Neural cell (in vitro differentiated cells): ENCODE measurements around the gene ACTR1A. TPM values are rescaled to one million over a fixed set of nuclear protein-coding genes. Genes with fewer than 3 reads are reported as not detected.

Experiments
- H2AFZ ChIP-seq: fragments of 200-600, 300-800 bp; sonication (generic), shearing (Covaris generic); 2 replicates; pipeline ENCODE4 v1.6.0; 2014; ENCODE audit warnings: low read depth, mild to moderate bottlenecking, antibody characterized with exemption, low read length, moderate library complexity
- H3F3A ChIP-seq: fragments of 200-600 bp; shearing (Covaris generic); 2 replicates; pipeline ENCODE4 v1.6.1; 2016; ENCODE audit warnings: mild to moderate bottlenecking, moderate library complexity, mixed read lengths, antibody characterized with exemption, low read length; ENCODE audit not compliant: insufficient read depth, poor library complexity, severe bottlenecking
- H3K27ac ChIP-seq: fragments of 200-600, 300-800 bp; sonication (generic), shearing (Covaris generic); 2 replicates; pipeline ENCODE4 v1.5.1; 2014; ENCODE audit warnings: mild to moderate bottlenecking, low read length, moderate library complexity
- H3K27me3 ChIP-seq: fragments of 300-800, 200-600 bp; sonication (generic), shearing (Covaris generic); 2 replicates; pipeline ENCODE4 v1.6.0; 2014; ENCODE audit warnings: mild to moderate bottlenecking, low read depth, low read length, moderate library complexity; ENCODE audit not compliant: insufficient read depth
- H3K36me3 ChIP-seq: fragments of 300-800, 200-600 bp; sonication (generic), shearing (Covaris generic); 2 replicates; pipeline ENCODE4 v1.5.1; 2014; ENCODE audit warnings: mild to moderate bottlenecking, antibody characterized with exemption, low read length, moderate library complexity; ENCODE audit not compliant: insufficient read depth
- H3K4me2 ChIP-seq: fragments of 300-800, 200-600 bp; sonication (generic), shearing (Covaris generic); 2 replicates; pipeline ENCODE4 v1.6.0; 2014; ENCODE audit warnings: mild to moderate bottlenecking, low read length
- H3K4me3 ChIP-seq: fragments of 300-800, 200-600 bp; sonication (generic), shearing (Covaris generic); 2 replicates; pipeline ENCODE4 v1.5.1; 2014; ENCODE audit warnings: mild to moderate bottlenecking, low read length, moderate library complexity
- H3K79me2 ChIP-seq: fragments of 200-600 bp; shearing (Covaris generic); replicated peaks from 2 replicates; pipeline ENCODE4 v1.6.0; 2014; ENCODE audit warnings: mild to moderate bottlenecking, low read length, moderate library complexity; ENCODE audit not compliant: insufficient read depth
- H3K9ac ChIP-seq: fragments of 300-800, 200-600 bp; sonication (generic), shearing (Covaris generic); 2 replicates; pipeline ENCODE4 v1.6.1; 2016; ENCODE audit warnings: mild to moderate bottlenecking, low read length, mixed read lengths
- H3K9me2 ChIP-seq: fragments of 200-600 bp; shearing (Covaris generic); 2 replicates; pipeline ENCODE4 v1.6.1; 2016; ENCODE audit warnings: mild to moderate bottlenecking, low read length, mixed read lengths; ENCODE audit not compliant: insufficient read depth
- H3K9me3 ChIP-seq: fragments of 200-600, 300-800 bp; sonication (generic), shearing (Covaris generic); 2 replicates; pipeline ENCODE4 v1.6.1; 2016; ENCODE audit warnings: mild to moderate bottlenecking, mixed run types, low read length, moderate library complexity, mixed read lengths
- H4K20me1 ChIP-seq: fragments of 200-600 bp; shearing (Covaris generic); 2 replicates; pipeline ENCODE4 v1.6.1; 2016; ENCODE audit warnings: mild to moderate bottlenecking, mixed run types; ENCODE audit not compliant: insufficient read depth
- CTCF ChIP-seq: fragments of 450-650 bp; IDR thresholded peaks from 2 replicates; pipeline ENCODE4 v1.5.1; 2014; ENCODE audit warnings: antibody characterized with exemption, mild to moderate bottlenecking, moderate library complexity; ENCODE audit not compliant: poor library complexity, severe bottlenecking
- EP300 ChIP-seq: fragments of 450-650 bp; conservative IDR thresholded peaks from 2 replicates; pipeline ENCODE4 v1.6.1; 2014; ENCODE audit warnings: antibody characterized with exemption, mild to moderate bottlenecking, moderate library complexity; ENCODE audit not compliant: poor library complexity, severe bottlenecking
- EZH2 ChIP-seq: fragments of 200-600, 300-800 bp; shearing (Covaris generic), sonication (generic); IDR thresholded peaks from 2 replicates; pipeline ENCODE4 v1.6.1; 2014; ENCODE audit warnings: antibody characterized with exemption, low read length, borderline replicate concordance, mild to moderate bottlenecking; ENCODE audit not compliant: insufficient read depth, poor library complexity, severe bottlenecking
- MXI1 ChIP-seq: fragments of 450-650 bp; conservative IDR thresholded peaks from 2 replicates; pipeline ENCODE4 v1.6.1; 2014; ENCODE audit warnings: antibody characterized with exemption, mild to moderate bottlenecking; ENCODE audit not compliant: poor library complexity, severe bottlenecking
- POLR2AphosphoS5 ChIP-seq: IDR thresholded peaks from 2 replicates; pipeline ENCODE4 v1.6.1; 2012
- RAD21 ChIP-seq: fragments of 450-650 bp; conservative IDR thresholded peaks from 2 replicates; pipeline ENCODE4 v1.6.1; 2014; ENCODE audit warnings: antibody characterized with exemption, mild to moderate bottlenecking, moderate library complexity
- SMC3 ChIP-seq: fragments of 450-650 bp; conservative IDR thresholded peaks from 2 replicates; pipeline ENCODE4 v1.6.1; 2014; ENCODE audit warnings: antibody characterized with exemption, mild to moderate bottlenecking, moderate library complexity; ENCODE audit not compliant: poor library complexity
- TAF1 ChIP-seq: IDR thresholded peaks from 2 replicates; pipeline ENCODE4 v1.6.1; 2012; ENCODE audit warnings: low read depth
- polyA plus RNA-seq: library from polyadenylated mRNA; depleted of rRNA; stranded (reverse); fragments of >200 nt; gene quantifications from 2 replicates; pipeline ENCODE4 v1.2.3, GENCODE V29; 2014
- TF ChIP-seq, protein P1 (sequence below): IDR thresholded peaks from 2 replicates; pipeline ENCODE4 v1.6.1; 2012; ENCODE audit warnings: borderline replicate concordance

The ACTR1A gene
- polyA plus RNA-seq, 1 donor from 2014 or later, result 316 TPM

DNA sequence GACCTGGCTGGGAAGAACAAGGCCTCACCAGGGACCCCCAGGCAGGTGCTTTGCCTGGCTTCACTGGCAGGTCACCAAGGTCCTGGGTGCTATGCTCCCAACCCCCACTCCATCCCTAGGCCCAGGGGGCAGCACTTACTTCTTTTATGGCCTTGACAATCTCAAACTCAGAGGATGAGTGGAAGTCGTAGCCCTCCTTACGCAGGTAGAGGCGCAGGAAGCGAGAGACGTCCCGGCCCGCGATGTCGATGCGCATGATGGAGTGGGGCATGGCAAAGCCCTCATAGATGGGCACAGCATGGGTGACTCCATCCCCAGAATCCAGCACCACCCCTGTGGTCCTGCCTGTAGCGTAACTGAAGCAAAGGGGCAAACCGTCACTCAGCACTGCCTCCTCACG is 18.5 kb downstream of the ACTR1A start:
- Histone ChIP-seq H3K36me3 (no peaks in the 10 kb centered on the region), H3K27me3 (no peaks in the 10 kb centered on the region), H3K79me2 (no peaks in the 10 kb centered on the region), H3K27ac (no peak overlapping the region), H3K4me3 (no peak overlapping the region), H3K4me2 (no peak overlapping the region), H2AFZ (no peak overlapping the region), H4K20me1 (no peaks in the 10 kb centered on the region), H3F3A (no peaks in the 10 kb centered on the region), H3K9me2 (no peaks in the 10 kb centered on the region), H3K9ac (no peak overlapping the region), H3K9me3 (no peaks in the 10 kb centered on the region)
- TF ChIP-seq RAD21 (no peak), POLR2AphosphoS5 (no peak), EZH2 (no peak), MXI1 (no peak), EP300 (no peak), SMC3 (no peak), TAF1 (no peak), CTCF (no peak)
- TF ChIP-seq, protein P1, sequence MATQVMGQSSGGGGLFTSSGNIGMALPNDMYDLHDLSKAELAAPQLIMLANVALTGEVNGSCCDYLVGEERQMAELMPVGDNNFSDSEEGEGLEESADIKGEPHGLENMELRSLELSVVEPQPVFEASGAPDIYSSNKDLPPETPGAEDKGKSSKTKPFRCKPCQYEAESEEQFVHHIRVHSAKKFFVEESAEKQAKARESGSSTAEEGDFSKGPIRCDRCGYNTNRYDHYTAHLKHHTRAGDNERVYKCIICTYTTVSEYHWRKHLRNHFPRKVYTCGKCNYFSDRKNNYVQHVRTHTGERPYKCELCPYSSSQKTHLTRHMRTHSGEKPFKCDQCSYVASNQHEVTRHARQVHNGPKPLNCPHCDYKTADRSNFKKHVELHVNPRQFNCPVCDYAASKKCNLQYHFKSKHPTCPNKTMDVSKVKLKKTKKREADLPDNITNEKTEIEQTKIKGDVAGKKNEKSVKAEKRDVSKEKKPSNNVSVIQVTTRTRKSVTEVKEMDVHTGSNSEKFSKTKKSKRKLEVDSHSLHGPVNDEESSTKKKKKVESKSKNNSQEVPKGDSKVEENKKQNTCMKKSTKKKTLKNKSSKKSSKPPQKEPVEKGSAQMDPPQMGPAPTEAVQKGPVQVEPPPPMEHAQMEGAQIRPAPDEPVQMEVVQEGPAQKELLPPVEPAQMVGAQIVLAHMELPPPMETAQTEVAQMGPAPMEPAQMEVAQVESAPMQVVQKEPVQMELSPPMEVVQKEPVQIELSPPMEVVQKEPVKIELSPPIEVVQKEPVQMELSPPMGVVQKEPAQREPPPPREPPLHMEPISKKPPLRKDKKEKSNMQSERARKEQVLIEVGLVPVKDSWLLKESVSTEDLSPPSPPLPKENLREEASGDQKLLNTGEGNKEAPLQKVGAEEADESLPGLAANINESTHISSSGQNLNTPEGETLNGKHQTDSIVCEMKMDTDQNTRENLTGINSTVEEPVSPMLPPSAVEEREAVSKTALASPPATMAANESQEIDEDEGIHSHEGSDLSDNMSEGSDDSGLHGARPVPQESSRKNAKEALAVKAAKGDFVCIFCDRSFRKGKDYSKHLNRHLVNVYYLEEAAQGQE, result no peak

GRCh38 chr10:102480396-102480795 is 22.1 kb downstream of the ACTR1A start:
- Histone ChIP-seq H4K20me1 (no peaks in the 10 kb centered on the region), H3K9me3 (no peaks in the 10 kb centered on the region), H3K9ac (no peak overlapping the region), H3K79me2 (no peaks in the 10 kb centered on the region), H3K4me3 (no peak overlapping the region), H3K9me2 (no peaks in the 10 kb centered on the region), H3K27ac (no peak overlapping the region), H3K4me2 (no peak overlapping the region), H3K27me3 (no peaks in the 10 kb centered on the region), H3K36me3 (no peaks in the 10 kb centered on the region), H2AFZ (no peak overlapping the region), H3F3A (no peaks in the 10 kb centered on the region)
- TF ChIP-seq SMC3 (no peak), CTCF (no peak), EZH2 (no peak), MXI1 (no peak), EP300 (no peak), POLR2AphosphoS5 (no peak), TAF1 (no peak)
- TF ChIP-seq, protein P1, result no peak
